Kidney (tissue), 14 donors: ENCODE data around the gene CEBPG. TPM values are rescaled to one million over a fixed set of nuclear protein-coding genes. Genes with fewer than 3 reads are reported as not detected.

Experiments used
- DNase-seq, 5 donors: peaks; one replicate each; pipeline ENCODE4 v3.0.0-alpha.2; 2013 to 2020
- FAIRE-seq: peaks from 2 replicates; lab custom pipeline; 2012; peaks lifted over from hg19 to GRCh38; lab: Jason Lieb, UNC
- H3K27ac ChIP-seq, 2 donors: one replicate each; pipeline ENCODE4 v1.7.0; 2013; ENCODE audit warnings: low read depth in 2 of 2, low read length in 2 of 2, inconsistent platforms in 1 of 2
- H3K27me3 ChIP-seq: one replicate; pipeline ENCODE4 v1.7.1; 2013; ENCODE audit warnings: low read length, inconsistent platforms; ENCODE audit not compliant: control insufficient read depth, insufficient read depth
- H3K36me3 ChIP-seq, 3 donors: one replicate each; pipeline versions ENCODE4 v1.7.0 to v1.7.1; 2013; ENCODE audit warnings: low read length in 3 of 3, control low read depth in 1 of 3, inconsistent platforms in 1 of 3; ENCODE audit not compliant: insufficient read depth in 3 of 3, control insufficient read depth in 2 of 3
- H3K4me1 ChIP-seq, 3 donors: one replicate each; pipeline versions ENCODE4 v1.7.0 to v1.7.1; 2013; ENCODE audit warnings: low read length in 3 of 3, inconsistent platforms in 1 of 3, low read depth in 1 of 3; ENCODE audit not compliant: control insufficient read depth in 2 of 3, insufficient read depth in 2 of 3
- H3K4me3 ChIP-seq, 3 donors: one replicate each; pipeline versions ENCODE4 v1.7.0 to v1.8.1; 2013; ENCODE audit warnings: low read length in 3 of 3, control low read depth in 1 of 3, inconsistent platforms in 1 of 3
- H3K9ac ChIP-seq, 3 donors: one replicate each; pipeline versions ENCODE4 v1.7.0 to v1.7.1; 2013; ENCODE audit warnings: low read length in 3 of 3, control low read depth in 1 of 3, inconsistent platforms in 1 of 3
- H3K9me3 ChIP-seq, 3 donors: one replicate each; pipeline versions ENCODE4 v1.7.0 to v1.7.1; 2013; ENCODE audit warnings: low read length in 3 of 3, control low read depth in 1 of 3, inconsistent platforms in 1 of 3; ENCODE audit not compliant: control insufficient read depth in 2 of 3, insufficient read depth in 1 of 3
- CTCF ChIP-seq: IDR thresholded peaks from 3 replicates; pipeline ENCODE4 v1.5.1; 2012; ENCODE audit warnings: mild to moderate bottlenecking, moderate library complexity, borderline replicate concordance; ENCODE audit not compliant: insufficient read depth; ENCODE audit errors: extremely low read depth
- intact Hi-C: fragments of 100-400 bp; cut with DNase I; formaldehyde crosslinking; loops from one replicate; pipeline ENCODE4 v1.11.1; 2022
- polyA plus RNA-seq: library from polyadenylated mRNA; stranded (reverse); fragments of 350-450 nt; fragmentation: Illumina TruSeq; extraction: RNeasy Lipid Tissue Mini Kit (QIAGEN cat#74804); gene quantifications from one replicate; pipeline ENCODE4 v1.2.3, GENCODE V29; 2014; ENCODE audit warnings: low read depth, low replicate concordance; ENCODE audit not compliant: insufficient read depth
- total RNA-seq: library from RNA; stranded (reverse); fragmentation: NEBNext Ultra II Directional; extraction: Animal tissue kit (Norgen Biotek cat#: 25700); gene quantifications from one replicate; pipeline ENCODE4 v1.2.1, GENCODE V29; 2021
- donor health status: control.
- donor health status: control.
- donor health status: control.
- donor health status: control.
- donor health status: control.
- donor health status: DM: yes; HTN: yes; CAD: no.
- donor health status: Normal renal cell carcinoma (clear cell type).

CEBPG gene
- total and polyA plus RNA-seq, 2 donors from 2014 or later, result 13.0 to 22.4 TPM

- Histone ChIP-seq H3K27me3 (no peaks in the 10 kb centered on the region), H3K4me3 (no peak overlapping the region), H3K36me3 (no peaks in the 10 kb centered on the region), H3K9ac (no peak overlapping the region), H3K4me1 (no peaks in the 10 kb centered on the region), H3K27ac (no peak overlapping the region), H3K9me3 (no peaks in the 10 kb centered on the region)
- TF ChIP-seq CTCF, result no peak
- FAIRE-seq (no peak), DNase-seq (no peak)
- intact Hi-C loops, result no loop called here
Measured at GRCh38 chr19:33339016-33339984, 34.2 kb upstream of the CEBPG start.

GRCh38 chr19:33340991-33341390 is 32.5 kb upstream of the CEBPG start:
- FAIRE-seq (no peak), DNase-seq (no peak)

GRCh38 chr19:33343301-33343700 is 30.2 kb upstream of the CEBPG start:
- DNase-seq (no peak), FAIRE-seq (no peak)
- no peak overlapping the region for H3K9ac ChIP-seq
- H3K27me3 ChIP-seq, result no peaks in the 10 kb centered on the region
- H3K9me3 ChIP-seq, result no peaks in the 10 kb centered on the region
- H3K36me3 ChIP-seq, result no peaks in the 10 kb centered on the region
- TF ChIP-seq CTCF, result no peak
- no peaks in the 10 kb centered on the region for H3K4me1 ChIP-seq
- H3K27ac ChIP-seq, result no peak overlapping the region
- intact Hi-C loops, result no loop called here
- no peak overlapping the region for H3K4me3 ChIP-seq

More at GRCh38 chr19:33340991-33341390, 32.5 kb upstream of the CEBPG start:
- intact Hi-C loops, result no loop called here
- Histone ChIP-seq H3K4me1 (no peaks in the 10 kb centered on the region), H3K9ac (no peak overlapping the region), H3K27ac (no peak overlapping the region), H3K27me3 (no peaks in the 10 kb centered on the region), H3K4me3 (no peak overlapping the region), H3K9me3 (no peaks in the 10 kb centered on the region), H3K36me3 (no peaks in the 10 kb centered on the region)
- no peak for TF ChIP-seq CTCF
